Esophagus muscularis mucosa (tissue), 4 donors: ENCODE data around the gene ELMO3.

Experiments used
- CTCF ChIP-seq, 3 experiments: fragments of 200-600 bp in 2 of 3; fragments of 450-650 bp in 1 of 3; sonication (generic) in 2 of 3; IDR thresholded peaks; one replicate each; pipeline ENCODE4 v1.5.1; 2017 to 2019; ENCODE audit warnings: antibody characterized with exemption in 3 of 3, mild to moderate bottlenecking in 2 of 3, moderate library complexity in 1 of 3
- EP300 ChIP-seq: sonication (generic); formaldehyde crosslinking; IDR thresholded peaks from one replicate; pipeline ENCODE4 v1.6.1; 2017; ENCODE audit warnings: antibody characterized with exemption
- POLR2AphosphoS5 ChIP-seq, 2 donors: sonication (generic); formaldehyde crosslinking; IDR thresholded peaks; one replicate each; pipeline ENCODE4 v1.6.1; 2017; ENCODE audit warnings: antibody characterized with exemption in 2 of 2

GRCh38 chr16:67206129-67206837 is 7.4 kb downstream of the ELMO3 start:
- no peak for TF ChIP-seq EP300
- no peak for TF ChIP-seq CTCF (IDR thresholded peaks at IDR 0.05)
- TF ChIP-seq POLR2AphosphoS5 (IDR thresholded peaks at IDR 0.05), result no peak
